HG02840 (cell line): ENCODE measurements around the gene CAPN10.

ENCODE experiments used
- ATAC-seq: cut with Tn5 transposase; IDR thresholded peaks from one replicate; pipeline ENCODE4 v1.9.1; 2021; ENCODE audit warnings: mild to moderate bottlenecking, moderate library complexity, moderate number of reproducible peaks; ENCODE audit not compliant: unreplicated experiment, low FRiP score

Gene CAPN10

DNA sequence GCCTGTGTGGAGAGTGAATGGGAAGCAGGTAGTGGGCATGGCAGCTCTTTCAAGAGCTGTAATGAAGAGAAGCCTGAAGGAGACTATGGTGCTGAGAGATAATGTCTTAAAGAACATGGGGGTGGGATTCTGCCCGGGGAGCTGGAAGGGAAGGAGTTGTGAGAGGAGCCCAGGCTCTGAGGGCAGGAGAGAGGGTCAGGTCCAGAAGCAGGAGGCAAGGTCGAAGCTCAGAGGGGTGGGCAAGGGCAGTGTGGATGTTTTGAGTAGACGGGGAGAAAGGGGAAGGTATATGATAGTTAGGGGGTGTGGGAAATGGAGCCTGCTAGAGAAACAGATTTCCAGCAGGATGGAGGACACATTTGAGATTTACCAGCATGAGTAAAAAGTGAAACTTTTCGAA, 2.1 kb downstream of the CAPN10 start:
- ATAC-seq = no peak

DNA sequence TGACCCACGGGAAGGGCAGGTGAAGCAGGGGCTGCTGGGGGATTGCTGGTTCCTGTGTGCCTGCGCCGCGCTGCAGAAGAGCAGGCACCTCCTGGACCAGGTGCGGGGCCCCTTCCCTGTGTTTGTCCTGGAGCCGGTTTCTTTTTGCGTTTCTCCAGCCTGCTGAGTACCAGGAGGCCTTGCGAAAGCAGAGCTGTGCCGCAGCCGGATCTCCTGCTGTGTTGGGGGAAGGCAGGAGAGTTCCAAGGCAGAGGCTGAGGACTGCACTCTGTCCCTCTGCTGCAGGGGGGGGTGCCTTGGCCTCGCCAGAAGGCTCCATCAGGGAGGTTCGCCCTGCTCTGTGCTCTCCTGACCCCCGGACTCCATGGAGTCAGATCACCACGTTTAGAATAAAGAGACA, 2.8 kb downstream of the CAPN10 start:
- no peak for ATAC-seq

GRCh38 chr2:240589850-240590525, 3.5 kb downstream of the CAPN10 start:
- ATAC-seq = no peak

DNA sequence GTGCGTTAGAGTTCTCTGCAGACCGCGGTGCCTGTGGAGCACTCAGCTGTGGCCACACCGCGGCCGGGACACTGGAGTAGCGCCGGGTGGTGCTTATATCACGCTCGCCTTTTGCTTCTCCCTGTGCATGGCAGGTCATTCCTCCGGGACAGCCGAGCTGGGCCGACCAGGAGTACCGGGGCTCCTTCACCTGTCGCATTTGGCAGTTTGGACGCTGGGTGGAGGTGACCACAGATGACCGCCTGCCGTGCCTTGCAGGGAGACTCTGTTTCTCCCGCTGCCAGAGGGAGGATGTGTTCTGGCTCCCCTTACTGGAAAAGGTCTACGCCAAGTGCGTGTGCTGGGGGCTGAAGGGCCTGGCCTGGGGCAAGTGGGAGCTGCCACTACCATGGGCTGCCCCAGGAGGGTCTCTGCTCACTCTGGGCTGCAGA, 4.2 kb downstream of the CAPN10 start:
- ATAC-seq = no peak

DNA sequence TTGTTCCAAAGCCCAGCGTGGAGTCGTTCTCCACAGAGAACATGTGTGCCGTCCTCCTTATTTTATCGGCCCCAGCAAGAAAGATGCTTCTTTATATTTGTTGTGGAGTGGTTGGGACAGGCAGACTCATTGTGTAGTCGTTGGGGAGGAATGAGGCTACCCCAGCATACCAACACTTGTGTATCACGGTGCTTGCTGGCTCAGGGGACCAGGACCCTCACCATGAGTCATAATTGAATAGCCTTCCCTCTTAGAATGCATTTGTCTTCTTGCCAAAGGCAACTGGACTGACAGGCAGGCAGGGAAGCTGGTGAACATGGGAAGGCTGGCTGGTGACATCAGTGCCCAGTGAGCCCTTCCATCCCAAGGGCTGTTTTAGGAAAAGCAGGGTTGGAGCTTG, 4.7 kb downstream of the CAPN10 start:
- ATAC-seq = no peak

DNA sequence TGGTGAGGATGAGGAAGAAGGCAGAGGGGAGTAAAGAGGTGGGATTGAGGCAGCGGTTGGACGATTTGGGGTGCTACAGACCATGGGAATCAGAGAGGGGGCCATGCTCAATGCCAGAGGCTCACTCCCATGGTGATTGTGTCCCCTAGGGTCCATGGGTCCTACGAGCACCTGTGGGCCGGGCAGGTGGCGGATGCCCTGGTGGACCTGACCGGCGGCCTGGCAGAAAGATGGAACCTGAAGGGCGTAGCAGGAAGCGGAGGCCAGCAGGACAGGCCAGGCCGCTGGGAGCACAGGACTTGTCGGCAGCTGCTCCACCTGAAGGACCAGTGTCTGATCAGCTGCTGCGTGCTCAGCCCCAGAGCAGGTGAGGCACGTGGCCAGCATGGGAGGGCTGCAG, 5.2 kb downstream of the CAPN10 start:
- ATAC-seq = no peak

DNA sequence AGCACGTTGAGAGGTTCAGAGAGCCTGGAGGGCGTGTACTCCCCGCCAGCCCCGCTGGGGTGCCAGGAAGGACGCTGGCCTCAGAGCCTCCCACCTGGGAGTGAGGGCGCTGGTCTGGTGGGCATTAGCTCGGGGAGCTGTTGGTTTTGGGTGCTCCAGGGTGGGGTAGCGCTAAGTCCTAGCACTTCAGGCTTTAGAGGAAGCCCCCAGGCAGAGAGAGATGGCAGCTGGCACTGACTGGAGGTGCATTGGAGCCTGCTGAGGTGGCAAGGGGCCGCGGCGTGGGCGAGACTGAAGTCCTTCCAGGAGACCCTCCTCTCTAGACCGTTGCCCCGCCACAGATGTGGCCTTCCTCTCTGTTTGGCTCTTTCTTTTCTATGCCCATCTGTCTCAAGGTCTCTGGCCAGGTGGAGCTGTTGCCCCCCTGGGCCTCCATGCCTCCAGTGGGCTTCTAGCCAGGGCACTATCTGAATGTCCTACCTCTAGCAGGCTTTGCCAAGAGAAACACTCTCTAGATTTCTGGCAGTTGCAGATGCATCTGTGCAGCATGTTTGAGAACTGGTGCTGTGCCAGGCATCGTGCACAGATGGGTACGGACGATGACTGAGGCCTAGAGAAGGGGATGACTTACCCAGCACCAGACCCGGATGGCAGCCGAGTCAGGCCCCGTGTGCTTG, 6.6 kb downstream of the CAPN10 start:
- ATAC-seq = no peak

DNA sequence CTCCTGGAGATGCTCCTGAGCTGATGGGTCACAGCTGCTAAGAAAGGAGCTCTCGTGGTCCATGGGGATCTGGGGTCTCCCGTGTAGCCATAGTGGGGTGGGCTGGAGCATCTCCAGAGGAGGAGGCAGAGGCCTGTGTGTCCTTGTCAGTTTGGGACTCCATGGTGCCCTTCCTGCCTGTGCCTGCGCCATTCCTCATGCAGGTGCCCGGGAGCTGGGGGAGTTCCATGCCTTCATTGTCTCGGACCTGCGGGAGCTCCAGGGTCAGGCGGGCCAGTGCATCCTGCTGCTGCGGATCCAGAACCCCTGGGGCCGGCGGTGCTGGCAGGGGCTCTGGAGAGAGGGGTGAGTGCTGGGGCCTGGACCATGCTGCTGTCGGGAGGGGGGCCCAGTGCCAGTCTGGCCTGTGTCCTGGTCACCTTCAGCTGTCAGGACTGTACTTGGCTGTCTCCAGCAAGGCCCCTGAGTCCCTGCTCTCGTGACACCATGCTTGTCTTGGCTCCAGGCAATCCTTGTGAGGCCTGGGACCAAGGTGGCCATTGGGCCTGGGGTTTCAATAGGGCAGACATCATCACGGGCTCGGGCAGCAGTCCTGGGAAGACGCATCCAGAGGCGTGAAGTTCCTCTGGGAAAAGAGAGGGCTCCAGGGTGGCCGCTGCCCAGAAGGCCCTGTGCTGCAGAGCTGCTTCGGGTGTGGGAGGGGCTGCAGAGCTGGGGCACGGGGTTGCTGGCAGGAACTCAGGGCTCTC, 7.3 kb downstream of the CAPN10 start:
- no peak for ATAC-seq

GRCh38 chr2:240594511-240595380, 8.2 kb downstream of the CAPN10 start:
- no peak for ATAC-seq

DNA sequence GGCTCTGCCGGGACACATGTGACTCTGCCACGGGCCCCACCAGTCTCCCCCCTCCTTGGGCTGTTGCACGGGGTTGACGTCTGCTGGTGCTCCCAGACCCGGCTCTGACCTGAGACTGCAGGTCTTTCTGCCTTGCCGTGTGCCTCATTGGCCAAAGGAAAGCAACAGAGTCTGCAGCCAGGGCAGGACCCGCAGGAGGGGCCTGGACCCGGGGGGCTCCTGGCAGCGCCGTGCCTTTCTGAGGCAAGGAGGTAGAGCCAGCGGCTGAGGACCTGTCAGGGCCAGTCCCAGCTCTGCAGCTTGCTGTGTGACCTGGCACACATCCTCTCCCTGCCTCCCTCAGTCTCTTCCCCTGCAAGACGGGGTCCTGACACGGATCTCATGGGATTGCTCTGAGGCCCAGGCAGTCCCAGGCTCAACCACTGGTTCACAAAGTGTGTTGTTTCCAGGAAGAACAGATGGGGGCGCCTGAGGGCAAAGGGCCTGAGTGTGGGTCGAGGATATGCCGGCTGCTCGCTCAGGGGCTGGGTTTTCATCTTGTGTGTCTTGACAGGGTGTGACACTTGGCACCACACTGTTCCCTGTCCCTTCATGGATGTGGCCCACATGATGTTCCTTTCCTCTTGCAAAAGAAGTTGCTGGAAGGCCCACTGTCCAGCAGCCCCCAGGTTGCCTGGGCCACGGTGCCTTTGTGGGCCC, 9.0 kb downstream of the CAPN10 start:
- no peak for ATAC-seq

- no peak for ATAC-seq
These were observed 9.5 kb downstream of the CAPN10 start for GRCh38 chr2:240596080-240596460.

DNA sequence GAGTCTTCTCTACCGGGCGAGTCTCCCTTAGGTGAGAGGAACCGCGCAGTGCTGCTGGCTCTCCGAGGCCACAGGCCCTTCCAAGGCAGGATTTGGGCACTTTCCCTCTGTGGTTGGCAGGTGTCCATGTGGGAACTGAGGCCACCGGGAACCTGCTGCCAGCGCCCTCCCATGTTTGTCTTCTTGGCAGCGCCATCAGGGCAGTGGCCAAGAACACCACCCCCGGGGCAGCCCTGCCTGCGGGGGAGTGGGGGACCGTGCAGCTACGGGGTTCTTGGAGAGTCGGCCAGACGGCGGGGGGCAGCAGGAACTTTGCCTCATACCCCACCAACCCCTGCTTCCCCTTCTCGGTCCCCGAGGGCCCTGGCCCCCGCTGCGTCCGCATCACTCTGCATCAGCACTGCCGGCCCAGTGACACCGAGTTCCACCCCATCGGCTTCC, 10.0 kb downstream of the CAPN10 start:
- ATAC-seq = no peak

DNA sequence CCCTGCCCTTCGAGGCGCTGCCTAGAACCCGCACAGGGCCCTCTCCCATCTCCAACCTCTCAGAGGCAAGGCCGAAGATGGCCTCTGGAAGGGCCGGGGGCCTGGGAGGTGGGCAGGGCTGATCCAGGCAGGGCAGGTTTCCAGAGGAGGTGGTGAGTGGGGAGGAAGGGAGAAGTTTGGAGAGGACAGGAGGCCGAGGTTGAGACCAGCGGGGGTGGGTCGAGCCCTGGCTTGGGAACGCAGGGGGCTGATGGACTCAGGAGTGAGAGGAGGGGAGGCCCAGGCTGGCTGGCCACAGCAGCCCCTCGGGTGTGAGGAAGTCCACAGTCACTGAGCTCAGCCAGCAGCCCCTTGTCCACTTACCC, 10.5 kb downstream of the CAPN10 start:
- no peak for ATAC-seq

- no peak for ATAC-seq
These were observed 11.1 kb downstream of the CAPN10 start for GRCh38 chr2:240597419-240598181.

- no peak for ATAC-seq
These were observed 11.9 kb downstream of the CAPN10 start for GRCh38 chr2:240598311-240598911.

GRCh38 chr2:240599141-240599583, 12.6 kb downstream of the CAPN10 start:
- no peak for ATAC-seq

DNA sequence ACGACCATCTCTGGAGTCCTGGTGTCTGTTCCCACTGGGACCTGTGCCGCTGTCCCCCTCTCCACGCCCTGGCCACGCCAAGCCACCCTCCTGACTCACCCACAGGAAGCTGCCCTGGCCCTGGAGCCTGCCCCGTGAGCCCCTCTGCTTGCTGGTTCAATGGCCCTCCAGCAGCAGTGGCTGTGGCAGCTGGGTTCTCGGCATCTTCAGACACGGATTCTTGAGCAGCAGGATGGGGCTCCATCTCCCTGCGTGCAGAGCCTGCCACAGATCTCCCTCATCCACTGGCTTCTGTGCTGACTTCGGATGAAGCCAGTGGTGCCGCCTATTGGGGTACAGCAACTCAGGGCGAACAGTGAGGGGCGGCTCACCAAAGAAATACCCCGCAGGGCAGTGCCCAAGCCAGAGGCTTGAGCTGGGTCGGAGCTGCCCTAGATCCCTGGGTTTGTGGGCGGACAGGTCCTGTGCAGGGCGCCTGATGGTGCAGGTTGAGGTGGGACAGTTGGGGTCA, 14.0 kb downstream of the CAPN10 start:
- ATAC-seq = no peak

DNA sequence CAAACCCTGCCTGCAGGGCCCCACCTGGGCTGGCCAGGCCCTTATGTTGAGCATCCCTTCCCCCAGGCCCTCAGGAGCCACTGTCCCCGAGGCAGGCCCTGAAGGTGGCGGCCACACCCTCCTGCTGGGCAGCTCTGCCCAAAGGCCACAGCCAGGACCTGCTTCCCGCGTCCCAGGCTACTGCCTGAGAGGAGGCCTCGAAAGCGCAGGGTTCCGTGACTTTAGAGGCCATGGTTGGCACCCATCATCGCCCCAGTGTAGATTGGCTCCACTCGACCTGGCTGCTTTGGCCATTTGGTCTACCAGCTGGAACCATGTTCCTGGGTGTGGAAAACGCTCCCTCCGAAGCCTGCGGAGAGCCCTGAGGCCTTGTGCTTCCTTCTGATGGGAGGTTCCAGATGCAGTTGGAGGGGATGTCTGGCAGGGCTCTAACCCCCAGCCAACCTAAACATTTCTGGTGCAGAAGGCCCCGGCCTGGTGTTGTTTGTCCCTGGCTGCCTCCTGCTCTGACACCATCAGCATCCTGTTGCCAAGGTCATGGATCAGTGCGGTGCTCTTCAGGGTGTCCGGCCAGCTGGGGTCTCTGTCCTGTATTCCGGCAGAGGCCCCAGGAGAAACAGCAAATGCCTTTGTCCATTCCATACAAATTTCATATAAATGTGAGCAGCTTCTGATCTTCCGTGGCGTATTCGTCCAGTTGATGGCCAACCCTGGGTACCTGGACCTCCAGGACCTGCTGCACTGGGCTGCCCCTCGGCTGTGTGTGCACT, 14.7 kb downstream of the CAPN10 start:
- no peak for ATAC-seq
